Measurements from ENCODE around the gene MAK. TPM values are rescaled to one million over a fixed set of nuclear protein-coding genes. Genes with fewer than 3 reads are reported as not detected.

Gene MAK
- total and polyA plus RNA-seq, 2 of the 13 experiments (the other 11 are each of a cell fraction or from before 2014, with no cell fraction given), result 0.04 TPM; not detected in 1

GRCh38 chr6:10747251-10747972, 90.9 kb downstream of the MAK start, which contains the start of gene TMEM14B (continued):
- TF ChIP-seq SP4 (CRISPR knock-in tag; IDR thresholded peaks at IDR 0.05) (peak; percentile 84), PPARG (CRISPR knock-in tag; conservative IDR thresholded peaks at IDR 0.05) (0 out of 2 replicates have a peak, but pooled peaks have one; percentile 39), ATF5 (CRISPR knock-in tag; IDR thresholded peaks at IDR 0.05; ENCODE audit: low read depth) (no peak), ZNF550 (CRISPR knock-in tag; IDR thresholded peaks at IDR 0.05; ENCODE audit: borderline replicate concordance) (no peak; the same call in 1 of the 2 replicates), RBAK (CRISPR knock-in tag; IDR thresholded peaks at IDR 0.05) (peak; percentile 54; the same call in 1 of the 2 replicates), SMYD3 (CRISPR knock-in tag; IDR thresholded peaks at IDR 0.05) (no peak), HNRNPLL (IDR thresholded peaks at IDR 0.05; ENCODE audit: low read depth, low read length, poor library complexity, severe bottlenecking) (peak; percentile 98), FUBP1 (CRISPR knock-in tag; IDR thresholded peaks at IDR 0.05; ENCODE audit: borderline replicate concordance) (0 out of 2 replicates have a peak, but pooled peaks have one; percentile 37), FLYWCH1 (CRISPR knock-in tag; IDR thresholded peaks at IDR 0.05) (no peak; the same call in 1 of the 2 replicates), E2F1 (CRISPR knock-in tag; IDR thresholded peaks at IDR 0.05) (peak; percentile 93), TEAD2 (CRISPR knock-in tag; IDR thresholded peaks at IDR 0.05) (no peak), ZFP36 (IDR thresholded peaks at IDR 0.05; ENCODE audit: borderline replicate concordance, low read depth, low read length, partially characterized antibody) (no peak), RARA (CRISPR knock-in tag; IDR thresholded peaks at IDR 0.05) (peak; percentile 65), TBX3 (IDR thresholded peaks at IDR 0.05; ENCODE audit: borderline replicate concordance) (0 out of 2 replicates have a peak, but pooled peaks have one; percentile 10), CCDC6 (CRISPR knock-in tag; IDR thresholded peaks at IDR 0.05) (no peak; the same call in 1 of the 2 replicates), CSRNP2 (CRISPR knock-in tag; conservative IDR thresholded peaks at IDR 0.05; ENCODE audit: low read depth) (no peak; the same call in 1 of the 2 replicates), FOXA3 (CRISPR knock-in tag; IDR thresholded peaks at IDR 0.05) (peak; percentile 65), CHD4 (IDR thresholded peaks at IDR 0.05; ENCODE audit: borderline replicate concordance, low read length) (no peak), KLF9 (CRISPR knock-in tag; IDR thresholded peaks at IDR 0.05; ENCODE audit: low read depth) (no peak; the same call in 1 of the 2 replicates), KLF15 (CRISPR knock-in tag; IDR thresholded peaks at IDR 0.05; ENCODE audit: borderline replicate concordance) (no peak; the same call in 1 of the 2 replicates), MAX (IDR thresholded peaks at IDR 0.05) (peak; percentile 93), ZNF362 (CRISPR knock-in tag; IDR thresholded peaks at IDR 0.05; ENCODE audit: borderline replicate concordance) (peak; percentile 31; the same call in 1 of the 2 replicates), ZNF205 (CRISPR knock-in tag; IDR thresholded peaks at IDR 0.05) (peak; percentile 88)
